Osteocyte (in vitro differentiated cells): ENCODE measurements around the gene PLEKHG7. TPM values are rescaled to one million over a fixed set of nuclear protein-coding genes. Genes with fewer than 3 reads are reported as not detected.

Source experiments
- DNase-seq: peaks from one replicate; pipeline ENCODE4 v3.0.0; 2021; ENCODE audit warnings: mixed read lengths; ENCODE audit not compliant: unreplicated experiment; ENCODE audit errors: extremely low spot score
- H3K27ac Mint-ChIP-seq: one replicate; pipeline ENCODE4 v1.8.0; 2021; ENCODE audit warnings: mild to moderate bottlenecking, mixed read lengths; ENCODE audit not compliant: unreplicated experiment
- H3K27me3 Mint-ChIP-seq: one replicate; pipeline ENCODE4 v1.8.0; 2021; ENCODE audit warnings: mixed read lengths; ENCODE audit not compliant: unreplicated experiment
- H3K36me3 Mint-ChIP-seq: one replicate; pipeline ENCODE4 v1.8.0; 2021; ENCODE audit warnings: mixed read lengths; ENCODE audit not compliant: unreplicated experiment
- H3K4me1 Mint-ChIP-seq: one replicate; pipeline ENCODE4 v1.8.0; 2021; ENCODE audit warnings: mixed read lengths; ENCODE audit not compliant: unreplicated experiment
- H3K4me3 Mint-ChIP-seq: one replicate; pipeline ENCODE4 v1.8.0; 2021; ENCODE audit warnings: mild to moderate bottlenecking, moderate library complexity, mixed read lengths; ENCODE audit not compliant: unreplicated experiment
- H3K9me3 Mint-ChIP-seq: one replicate; pipeline ENCODE4 v1.8.0; 2021; ENCODE audit warnings: mixed read lengths; ENCODE audit not compliant: unreplicated experiment
- CTCF ChIP-seq: fragments of 200-600 bp; sonication (generic); IDR thresholded peaks from 2 replicates; pipeline ENCODE4 v1.5.0; 2021; ENCODE audit warnings: antibody characterized with exemption, mild to moderate bottlenecking, moderate library complexity
- total RNA-seq: library from RNA; stranded (reverse); gene quantifications from 2 replicates; pipeline ENCODE4 v1.2.1, GENCODE V29; 2021

The PLEKHG7 gene
- total RNA-seq, 1 donor from 2014 or later, result not detected

GRCh38 chr12:92762773-92763172, 60.0 kb downstream of the PLEKHG7 start:
- Mint-ChIP-seq H3K27me3 (no peaks in the 10 kb centered on the region), H3K4me3 (no peak overlapping the region), H3K36me3 (no peaks in the 10 kb centered on the region), H3K27ac (no peak overlapping the region), H3K4me1 (no peaks in the 10 kb centered on the region), H3K9me3 (no peaks in the 10 kb centered on the region)
- no peak for DNase-seq
- no peak for TF ChIP-seq CTCF

GRCh38 chr12:92764831-92765230, 62.0 kb downstream of the PLEKHG7 start:
- DNase-seq, result no peak
- no peak overlapping the region for H3K4me3 Mint-ChIP-seq
- H3K9me3 Mint-ChIP-seq, result no peaks in the 10 kb centered on the region
- peaks cover 5% of the 10 kb centered on the region for H3K4me1 Mint-ChIP-seq
- no peaks in the 10 kb centered on the region for H3K27me3 Mint-ChIP-seq
- H3K36me3 Mint-ChIP-seq, result no peaks in the 10 kb centered on the region
- TF ChIP-seq CTCF, result no peak
- H3K27ac Mint-ChIP-seq, result no peak overlapping the region

GRCh38 chr12:92765871-92766270, 63.1 kb downstream of the PLEKHG7 start:
- Mint-ChIP-seq H3K27ac (no peak overlapping the region), H3K27me3 (no peaks in the 10 kb centered on the region)

GRCh38 chr12:92769124-92769901, 66.5 kb downstream of the PLEKHG7 start:
- H3K27ac Mint-ChIP-seq, result no peak overlapping the region
- no peaks in the 10 kb centered on the region for H3K27me3 Mint-ChIP-seq
- no peak for DNase-seq
- H3K4me1 Mint-ChIP-seq, result peaks cover 7% of the 10 kb centered on the region
- H3K4me3 Mint-ChIP-seq, result no peak overlapping the region
- no peak for TF ChIP-seq CTCF
- peaks cover 5% of the 10 kb centered on the region for H3K36me3 Mint-ChIP-seq
- H3K9me3 Mint-ChIP-seq, result no peaks in the 10 kb centered on the region

More at GRCh38 chr12:92765871-92766270, 63.1 kb downstream of the PLEKHG7 start:
- no peak for TF ChIP-seq CTCF
- peaks cover 5% of the 10 kb centered on the region for H3K4me1 Mint-ChIP-seq
- no peaks in the 10 kb centered on the region for H3K9me3 Mint-ChIP-seq
- H3K36me3 Mint-ChIP-seq, result peaks cover 2% of the 10 kb centered on the region
- no peak for DNase-seq
- H3K4me3 Mint-ChIP-seq, result no peak overlapping the region

GRCh38 chr12:92771001-92771400, 68.2 kb downstream of the PLEKHG7 start:
- no peak for TF ChIP-seq CTCF
- no peaks in the 10 kb centered on the region for H3K9me3 Mint-ChIP-seq
- no peaks in the 10 kb centered on the region for H3K27me3 Mint-ChIP-seq
- DNase-seq, result no peak
- H3K4me1 Mint-ChIP-seq, result peaks cover 7% of the 10 kb centered on the region
- H3K27ac Mint-ChIP-seq, result no peak overlapping the region
- H3K36me3 Mint-ChIP-seq, result peaks cover 5% of the 10 kb centered on the region
- H3K4me3 Mint-ChIP-seq, result no peak overlapping the region
